DMS79 treated with DMSO at 0.1 percent for 48 hours (cell line): ENCODE results near the gene ANP32A.

Experiments used
- DNase-seq: peaks from one replicate; lab custom pipeline; 2025; lab: John Stamatoyannopoulos, UW

ANP32A gene

GRCh38 chr15:68819495-68820294, 1.0 kb downstream of the ANP32A start:
- DNase-seq, result peak; percentile 31

DNA sequence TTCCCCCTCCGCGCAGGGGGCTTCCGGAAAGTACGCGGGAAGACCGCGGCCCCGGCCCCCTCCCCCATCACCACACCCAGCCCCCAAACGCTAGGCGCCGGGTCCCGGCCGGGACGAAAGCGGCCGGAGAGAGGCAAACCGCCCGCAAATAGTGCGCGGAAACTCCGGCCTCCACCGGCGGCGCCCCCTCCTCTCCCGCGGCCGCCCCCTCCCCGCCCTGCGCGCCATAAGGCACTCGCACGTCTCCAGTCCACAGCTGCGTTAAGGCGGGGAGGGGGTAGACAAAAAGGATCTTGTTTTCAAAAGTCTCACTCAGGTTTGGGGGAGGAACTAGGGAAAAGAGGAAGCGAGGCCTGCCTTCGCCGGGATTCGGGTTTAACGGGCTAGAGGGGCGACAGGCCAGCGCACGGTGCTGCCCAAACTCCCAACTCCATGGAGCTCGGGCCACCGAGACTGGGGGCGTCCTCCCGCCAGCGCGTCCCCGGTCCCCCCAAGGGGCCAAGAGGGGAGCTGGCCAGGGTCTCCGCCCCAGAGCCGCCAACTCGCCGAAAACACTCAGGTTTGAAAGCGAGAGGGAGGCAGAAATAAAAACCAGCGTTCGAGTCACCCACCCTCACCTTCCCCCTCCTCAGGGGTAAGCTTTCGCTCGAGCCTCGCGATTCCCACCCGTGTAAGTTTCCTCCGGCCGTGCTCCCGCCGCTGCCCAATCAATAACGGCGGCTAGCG, 1.8 kb downstream of the ANP32A start:
- DNase-seq, result no peak

DNA sequence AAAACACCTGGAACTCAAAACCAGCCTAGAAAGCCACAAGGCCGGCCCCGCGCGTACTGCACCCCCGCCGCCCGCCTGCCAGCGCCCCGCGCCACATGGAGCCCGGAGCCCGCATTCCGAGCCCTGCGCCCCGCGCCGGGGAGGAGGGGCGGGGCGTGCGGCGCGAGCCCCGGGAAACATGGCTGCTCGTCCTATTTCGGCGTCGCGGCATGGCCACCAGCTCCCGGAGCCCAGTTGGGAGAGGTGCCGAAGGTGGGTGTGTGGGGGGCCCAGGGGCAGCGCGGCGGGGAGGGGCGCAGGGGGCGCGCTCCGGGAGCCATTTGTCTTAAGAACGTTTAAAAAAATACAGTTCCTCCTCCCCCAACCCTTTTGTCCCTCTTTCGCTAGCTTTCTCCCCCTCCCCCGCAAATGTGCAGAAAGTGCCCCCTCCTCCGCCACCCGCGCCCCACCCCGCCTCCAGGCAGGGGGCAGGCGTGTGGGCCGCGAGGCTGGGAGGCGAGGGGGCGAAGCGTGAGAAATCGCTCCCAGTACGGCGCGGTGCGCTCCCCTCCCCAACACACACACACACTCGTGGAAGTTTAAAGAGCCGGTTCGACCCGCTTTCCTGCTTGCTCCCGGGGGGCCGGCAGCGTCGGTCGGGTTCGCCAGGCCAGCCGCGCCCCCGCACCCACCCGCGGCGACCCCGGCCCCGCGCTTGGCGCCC, 2.5 kb downstream of the ANP32A start:
- peak; percentile 32 for DNase-seq

GRCh38 chr15:68817304-68818065, 3.2 kb downstream of the ANP32A start:
- DNase-seq, result peak; percentile 29

- DNase-seq, result peak; percentile 12
Observed at GRCh38 chr15:68816795-68817303, 3.8 kb downstream of the ANP32A start.

GRCh38 chr15:68816158-68816557, 4.5 kb downstream of the ANP32A start:
- DNase-seq, result no peak

DNA sequence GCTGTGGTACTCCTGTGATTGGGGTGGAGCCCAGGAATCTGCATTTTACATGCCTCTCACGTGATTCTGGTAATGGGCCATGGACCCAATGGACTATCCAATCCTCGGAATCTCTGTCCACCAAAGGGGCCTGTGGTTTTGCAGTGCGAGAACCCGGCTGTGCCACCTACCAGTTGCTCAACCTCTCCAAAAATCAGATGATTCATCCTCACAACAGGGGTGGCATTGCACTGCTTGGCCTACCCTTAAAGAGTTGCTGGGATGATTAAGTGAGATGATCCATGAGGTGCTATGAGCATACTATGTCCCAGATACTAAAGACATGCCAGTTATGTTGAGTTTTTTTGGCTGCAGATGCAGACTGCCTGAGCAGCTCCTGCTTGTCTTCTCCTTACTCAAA, 5.1 kb downstream of the ANP32A start:
- no peak for DNase-seq

- DNase-seq, result no peak
Observed at GRCh38 chr15:68814596-68814995, 6.1 kb downstream of the ANP32A start.

DNA sequence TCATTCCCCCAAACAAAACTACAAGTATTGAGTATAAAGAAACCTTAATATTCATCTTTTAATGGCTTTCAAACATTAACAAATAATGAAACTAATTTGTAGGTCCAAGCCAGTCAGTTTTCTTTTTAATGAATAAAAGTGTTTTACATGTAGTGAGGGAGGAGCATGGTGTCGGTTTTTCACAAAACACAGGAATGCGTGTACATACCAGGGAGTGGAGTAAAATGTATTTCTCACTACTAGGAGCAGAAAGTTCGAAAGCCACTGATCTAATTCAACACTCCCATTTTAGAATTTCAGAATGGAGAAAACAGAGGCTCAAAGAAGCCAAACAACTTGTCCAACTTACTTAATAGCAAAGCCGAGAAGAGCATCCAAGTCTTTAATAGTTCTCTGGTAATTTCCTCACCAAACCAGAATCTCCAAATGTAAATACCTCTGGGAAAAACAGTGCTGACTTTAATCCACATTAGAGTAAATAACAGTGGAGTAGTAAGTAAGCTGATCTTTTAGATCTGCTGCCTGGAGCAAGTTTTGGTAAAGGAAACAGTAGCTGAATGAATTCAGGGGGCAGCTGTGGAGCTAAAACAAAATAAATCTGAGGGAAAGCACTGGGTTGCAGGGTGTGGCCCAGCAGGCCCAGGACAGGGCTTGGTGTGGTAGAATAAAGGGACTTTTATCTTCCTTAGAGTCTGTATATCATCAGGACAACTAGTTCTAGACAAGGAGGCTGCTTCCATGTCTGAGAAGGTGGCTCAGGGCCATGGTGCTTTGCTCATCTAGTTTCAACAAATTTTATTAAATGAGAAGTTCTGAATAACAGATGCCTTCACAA, 7.9 kb downstream of the ANP32A start:
- no peak for DNase-seq

GRCh38 chr15:68812069-68812468, 8.6 kb downstream of the ANP32A start:
- no peak for DNase-seq

DNA sequence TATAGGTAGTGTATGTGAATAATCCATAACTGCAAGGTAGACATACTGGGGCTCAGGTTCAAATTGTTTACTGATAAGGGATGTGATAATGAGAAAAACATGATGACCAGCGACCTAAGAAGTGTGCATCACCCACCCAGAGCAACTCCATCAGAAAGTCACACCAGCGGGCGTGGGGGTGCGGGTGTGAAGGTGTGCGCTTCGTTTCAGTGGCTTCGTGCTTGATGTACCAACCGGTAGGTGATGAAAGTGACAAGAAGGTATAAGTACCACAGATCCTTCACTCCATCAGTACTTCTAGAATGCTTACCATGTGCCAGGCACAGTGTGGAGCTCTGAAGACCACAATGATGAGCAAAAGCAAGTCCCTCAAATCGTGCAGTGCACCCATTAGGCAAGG, 11.2 kb downstream of the ANP32A start:
- DNase-seq, result no peak

GRCh38 chr15:68808770-68809169, 11.9 kb downstream of the ANP32A start:
- no peak for DNase-seq

GRCh38 chr15:68808091-68808490, 12.6 kb downstream of the ANP32A start:
- no peak for DNase-seq

DNA sequence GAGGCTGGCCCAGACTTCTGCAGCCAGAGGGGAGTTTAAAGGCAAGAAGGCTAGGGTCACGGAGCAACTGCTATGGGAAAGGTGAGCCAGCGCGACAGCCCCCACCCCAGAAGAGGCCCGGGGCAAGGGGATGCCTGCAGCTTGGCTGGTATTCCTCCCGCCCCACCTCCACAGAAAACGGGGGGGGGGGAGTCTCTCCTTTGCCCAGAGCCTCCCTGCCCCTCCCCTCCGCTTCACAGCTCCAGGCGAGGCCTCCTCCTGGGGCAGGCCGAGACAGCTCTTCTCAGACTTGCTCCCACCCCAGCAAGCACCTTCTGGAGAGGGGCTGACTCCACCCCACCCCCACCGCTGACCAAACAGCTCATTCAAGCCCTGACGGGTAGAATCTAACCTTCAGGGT, 13.4 kb downstream of the ANP32A start:
- no peak for DNase-seq

DNA sequence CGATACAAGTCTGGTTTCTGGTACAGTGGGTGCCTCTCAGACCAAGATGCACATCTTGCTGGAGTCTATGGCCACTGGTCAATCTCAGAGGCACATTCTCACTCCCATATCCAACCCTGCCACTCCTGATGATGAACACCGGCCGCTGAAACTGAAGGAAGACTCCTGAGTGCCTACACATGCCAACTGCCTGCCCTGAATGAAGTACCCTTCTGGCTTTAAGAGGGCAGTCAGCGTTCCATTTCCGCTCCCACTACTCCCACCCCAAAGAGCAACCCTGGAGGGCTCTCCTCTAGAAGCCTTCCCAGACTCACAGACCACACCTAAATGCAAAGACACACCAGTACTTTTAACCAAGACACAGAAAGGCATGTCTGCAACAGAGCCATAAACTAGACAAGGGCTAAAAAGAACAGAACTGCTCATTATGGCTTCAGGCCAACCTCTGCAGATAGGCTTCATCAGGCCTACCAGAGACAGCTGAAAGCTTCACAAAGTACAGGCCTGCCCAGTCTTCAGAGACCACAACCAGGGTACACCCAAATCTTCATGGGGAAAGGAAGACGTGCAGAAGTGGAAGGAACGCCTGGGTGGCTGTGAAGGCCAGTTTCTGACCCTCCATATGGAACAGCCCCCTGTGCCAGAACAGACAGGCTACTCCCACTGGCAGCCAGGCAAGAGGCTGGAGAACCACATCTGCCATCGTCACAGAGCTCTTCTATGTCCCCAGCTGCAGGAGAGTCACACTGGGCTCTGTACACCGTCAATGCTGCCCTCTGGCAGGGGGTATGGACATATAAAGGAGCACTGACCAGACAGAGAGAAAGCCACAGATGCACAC, 14.3 kb downstream of the ANP32A start:
- DNase-seq, result peak; percentile 53

- DNase-seq, result no peak
Observed at GRCh38 chr15:68802373-68802772, 18.3 kb downstream of the ANP32A start.

- no peak for DNase-seq
Observed at GRCh38 chr15:68801572-68802148, 19.0 kb downstream of the ANP32A start.

DNA sequence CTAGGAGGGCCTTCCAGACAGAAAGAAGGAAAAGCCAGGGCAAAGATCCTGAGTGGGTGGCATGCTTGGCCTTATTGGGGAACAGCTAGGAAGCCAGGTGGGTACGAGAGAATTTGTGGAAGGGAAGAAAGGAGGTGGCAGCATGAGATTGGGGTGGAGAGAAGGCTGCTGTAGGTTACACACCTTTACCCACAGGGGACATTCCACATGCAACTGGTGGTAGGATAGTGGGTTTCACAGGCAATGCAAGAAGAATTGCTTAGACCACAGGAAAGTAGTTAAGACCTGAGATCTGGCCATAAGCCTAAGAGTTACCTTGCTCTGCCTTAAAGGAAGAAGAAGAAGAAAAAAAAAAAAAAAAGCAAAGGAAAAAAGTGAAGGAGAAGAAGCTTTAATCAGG, 19.8 kb downstream of the ANP32A start:
- no peak for DNase-seq

GRCh38 chr15:68798346-68799094, 22.2 kb downstream of the ANP32A start:
- DNase-seq, result no peak
